ENCODE results near the gene ALOXE3.

Gene ALOXE3

GRCh38 chr17:8117980-8118768 lies at the start of gene ALOXE3:
ALOXE3 (minus strand) TSS chr17:8118514; CDS start chr17:8117990, 524 bp downstream.
- ATAC-seq, result peak; percentile 1
- H3K4me3 Mint-ChIP-seq, result peak within 1 kb of the TSS; percentile 83
- peaks cover 80% of the 10 kb centered on the region for H3K27me3 Mint-ChIP-seq
- H3K9me3 Mint-ChIP-seq, result no peaks in the 10 kb centered on the region
- H3K4me1 Mint-ChIP-seq, result peaks cover 46% of the 10 kb centered on the region
- H3K27ac Mint-ChIP-seq, result peak within 1 kb of the TSS; percentile 83
- H3K36me3 Mint-ChIP-seq, result no peaks in the 10 kb centered on the region

DNA sequence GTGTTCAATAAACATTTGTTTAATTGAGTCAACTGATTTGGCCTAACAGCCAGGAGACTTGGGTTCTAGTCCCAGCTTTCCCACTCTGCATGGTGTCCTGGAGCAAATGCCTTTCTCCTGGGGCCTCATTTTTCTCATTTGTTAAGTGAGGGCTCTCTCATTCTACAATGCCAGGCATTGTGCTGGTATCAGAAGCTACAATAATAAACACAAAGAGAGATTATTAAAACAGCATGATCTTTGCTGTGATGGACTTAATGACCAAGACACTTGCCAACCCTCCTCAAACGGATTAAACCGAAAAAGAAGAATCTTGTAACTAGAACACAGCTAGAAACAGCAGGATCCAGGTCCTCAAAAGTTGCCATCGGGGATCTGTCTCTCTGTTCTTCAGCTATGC lies 49.2 kb upstream of the ALOXE3 start:
- no peak for ATAC-seq
- Mint-ChIP-seq H3K36me3 (no peaks in the 10 kb centered on the region), H3K27ac (no peak overlapping the region), H3K4me3 (no peak overlapping the region), H3K9me3 (no peaks in the 10 kb centered on the region), H3K4me1 (peaks cover 34% of the 10 kb centered on the region), H3K27me3 (no peaks in the 10 kb centered on the region)

DNA sequence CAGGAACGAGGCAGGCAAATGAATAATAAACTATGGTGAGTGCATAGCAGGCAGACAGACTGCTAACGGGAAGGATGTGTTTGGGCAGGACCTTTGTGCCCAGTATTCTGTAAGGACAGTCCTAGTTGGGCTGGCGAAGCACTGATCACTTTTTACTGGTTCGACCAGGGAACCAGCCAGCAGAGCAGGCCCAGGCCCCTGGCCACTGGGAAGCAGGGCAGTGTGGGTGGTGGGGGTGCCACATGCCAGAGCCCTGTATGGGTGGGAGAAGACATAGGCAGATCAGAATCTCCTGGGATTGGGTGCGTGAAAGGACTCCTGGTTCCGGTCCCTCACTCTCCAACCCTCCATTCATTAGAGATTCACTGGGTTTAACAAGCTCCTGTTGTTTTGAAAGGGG lies 48.4 kb upstream of the ALOXE3 start:
- Mint-ChIP-seq H3K4me1 (peaks cover 33% of the 10 kb centered on the region), H3K27ac (no peak overlapping the region), H3K9me3 (no peaks in the 10 kb centered on the region), H3K4me3 (no peak overlapping the region), H3K36me3 (peaks cover under 1% of the 10 kb centered on the region), H3K27me3 (no peaks in the 10 kb centered on the region)
- no peak for ATAC-seq

DNA sequence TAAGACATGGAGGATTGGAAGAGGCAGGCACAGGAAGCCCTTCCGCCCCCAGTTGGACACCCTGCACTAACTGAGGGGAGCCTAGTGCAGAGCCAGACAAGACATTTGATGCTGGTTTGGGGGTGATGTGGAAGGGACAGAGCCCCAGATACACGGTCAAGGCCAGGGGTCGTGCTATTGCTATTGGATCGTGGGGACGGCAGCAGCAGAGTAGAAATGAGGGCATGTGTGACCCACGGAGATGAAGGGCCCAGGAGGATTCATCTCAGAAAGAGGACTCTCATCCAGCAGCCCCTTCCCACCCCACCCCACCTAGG lies 46.5 kb upstream of the ALOXE3 start:
- no peaks in the 10 kb centered on the region for H3K27me3 Mint-ChIP-seq
- H3K9me3 Mint-ChIP-seq, result no peaks in the 10 kb centered on the region
- no peak overlapping the region for H3K4me3 Mint-ChIP-seq
- H3K4me1 Mint-ChIP-seq, result peaks cover 47% of the 10 kb centered on the region
- peaks cover 20% of the 10 kb centered on the region for H3K36me3 Mint-ChIP-seq
- peak overlapping the region; percentile 99 for H3K27ac Mint-ChIP-seq
- ATAC-seq, result no peak

DNA sequence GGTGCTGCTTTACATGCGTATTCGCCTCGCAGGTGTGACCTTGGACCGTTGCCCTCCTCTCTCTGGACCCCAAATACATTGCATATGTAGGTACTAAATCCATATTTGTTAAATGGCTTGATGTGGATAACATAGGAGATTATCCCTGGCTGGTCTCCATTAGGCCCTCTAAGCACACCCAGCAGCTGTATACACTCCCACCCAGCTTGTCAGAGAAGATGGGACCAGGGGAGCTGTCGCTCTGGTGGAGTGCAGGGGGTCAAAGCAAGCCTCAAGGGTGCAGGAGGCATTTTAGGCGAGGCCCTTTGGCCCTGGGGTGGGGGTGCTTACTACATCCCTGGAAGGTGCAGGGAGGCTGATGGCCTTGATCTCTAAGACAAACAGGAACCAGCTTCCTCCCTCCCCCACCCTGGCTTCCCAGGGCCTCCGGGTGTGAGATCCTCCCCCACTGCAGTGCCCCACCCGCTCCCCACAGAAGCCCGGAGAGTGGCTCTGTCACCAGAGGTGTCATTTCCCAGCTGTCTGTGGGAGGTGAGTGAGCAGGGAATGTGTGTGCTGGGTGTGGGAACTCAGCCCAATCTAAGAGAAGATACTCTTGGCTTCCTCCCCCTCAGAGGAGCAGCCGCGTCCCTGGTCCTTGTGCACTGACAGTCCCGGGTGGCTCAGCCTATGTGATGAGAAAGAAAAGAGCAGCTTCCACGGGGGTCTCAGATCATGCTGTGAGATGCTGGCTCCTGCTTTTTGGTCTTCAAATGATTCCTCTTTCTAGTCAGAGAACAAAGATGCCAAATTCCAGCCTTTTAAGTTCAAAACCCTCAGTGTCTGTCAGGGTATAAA lies 45.9 kb upstream of the ALOXE3 start:
- Mint-ChIP-seq H3K27me3 (no peaks in the 10 kb centered on the region), H3K36me3 (peaks cover 24% of the 10 kb centered on the region), H3K4me1 (peaks cover 53% of the 10 kb centered on the region), H3K4me3 (peak overlapping the region; percentile 99), H3K9me3 (no peaks in the 10 kb centered on the region), H3K27ac (peak overlapping the region; percentile 99)
- no peak for ATAC-seq

GRCh38 chr17:8162997-8163977 lies 45.0 kb upstream of the ALOXE3 start:
- peaks cover 24% of the 10 kb centered on the region for H3K36me3 Mint-ChIP-seq

GRCh38 chr17:8162233-8162996 lies 44.1 kb upstream of the ALOXE3 start, which contains the start of gene VAMP2:
VAMP2 (minus strand) TSS chr17:8162948; CDS start chr17:8162879, 69 bp downstream.
- Mint-ChIP-seq H3K27ac (peak within 1 kb of the TSS; percentile 99), H3K9me3 (no peaks in the 10 kb centered on the region), H3K36me3 (peaks cover 24% of the 10 kb centered on the region), H3K4me1 (peaks cover 63% of the 10 kb centered on the region), H3K27me3 (no peaks in the 10 kb centered on the region), H3K4me3 (peak within 1 kb of the TSS; percentile 99)
- ATAC-seq, result peak; percentile 84

More at GRCh38 chr17:8162997-8163977, 45.0 kb upstream of the ALOXE3 start:
- Mint-ChIP-seq H3K4me1 (peaks cover 62% of the 10 kb centered on the region), H3K4me3 (peak overlapping the region; percentile 99), H3K9me3 (no peaks in the 10 kb centered on the region), H3K27me3 (no peaks in the 10 kb centered on the region), H3K27ac (peak overlapping the region; percentile 99)
- ATAC-seq, result peak; percentile 51

GRCh38 chr17:8161289-8162232 lies 43.2 kb upstream of the ALOXE3 start:
- no peak for ATAC-seq
- peaks cover 63% of the 10 kb centered on the region for H3K4me1 Mint-ChIP-seq
- peak overlapping the region; percentile 99 for H3K27ac Mint-ChIP-seq
- no peaks in the 10 kb centered on the region for H3K9me3 Mint-ChIP-seq
- H3K36me3 Mint-ChIP-seq, result peaks cover 24% of the 10 kb centered on the region
- peak overlapping the region; percentile 84 for H3K4me3 Mint-ChIP-seq
- no peaks in the 10 kb centered on the region for H3K27me3 Mint-ChIP-seq

GRCh38 chr17:8160741-8161221 lies 42.5 kb upstream of the ALOXE3 start:
- peaks cover 63% of the 10 kb centered on the region for H3K4me1 Mint-ChIP-seq

GRCh38 chr17:8160224-8160577 lies 41.9 kb upstream of the ALOXE3 start:
- no peaks in the 10 kb centered on the region for H3K27me3 Mint-ChIP-seq
- peak overlapping the region; percentile 99 for H3K27ac Mint-ChIP-seq
- no peak for ATAC-seq
- no peak overlapping the region for H3K4me3 Mint-ChIP-seq
- peaks cover 63% of the 10 kb centered on the region for H3K4me1 Mint-ChIP-seq
- H3K36me3 Mint-ChIP-seq, result peaks cover 24% of the 10 kb centered on the region
- no peaks in the 10 kb centered on the region for H3K9me3 Mint-ChIP-seq

More at GRCh38 chr17:8160741-8161221, 42.5 kb upstream of the ALOXE3 start:
- peak overlapping the region; percentile 84 for H3K4me3 Mint-ChIP-seq
- no peaks in the 10 kb centered on the region for H3K27me3 Mint-ChIP-seq
- H3K9me3 Mint-ChIP-seq, result no peaks in the 10 kb centered on the region
- peak overlapping the region; percentile 99 for H3K27ac Mint-ChIP-seq
- no peak for ATAC-seq
- peaks cover 24% of the 10 kb centered on the region for H3K36me3 Mint-ChIP-seq

- Mint-ChIP-seq H3K4me3 (no peak overlapping the region), H3K9me3 (no peaks in the 10 kb centered on the region), H3K27me3 (no peaks in the 10 kb centered on the region), H3K36me3 (peaks cover 24% of the 10 kb centered on the region), H3K27ac (peak overlapping the region; percentile 99), H3K4me1 (peaks cover 59% of the 10 kb centered on the region)
- no peak for ATAC-seq
Measured at GRCh38 chr17:8159459-8160223, 41.3 kb upstream of the ALOXE3 start.

- Mint-ChIP-seq H3K36me3 (peaks cover 24% of the 10 kb centered on the region), H3K4me1 (peaks cover 53% of the 10 kb centered on the region), H3K27me3 (no peaks in the 10 kb centered on the region), H3K4me3 (no peak overlapping the region), H3K9me3 (no peaks in the 10 kb centered on the region), H3K27ac (peak overlapping the region; percentile 76)
- no peak for ATAC-seq
Measured at GRCh38 chr17:8159032-8159400, 40.7 kb upstream of the ALOXE3 start.
